Midbrain (tissue), 1 donor: ENCODE data around the gene SUCLG2.

Experiments
- DNase-seq: peaks from one replicate; lab custom pipeline; 2025; lab: John Stamatoyannopoulos, UW

SUCLG2 gene

DNA sequence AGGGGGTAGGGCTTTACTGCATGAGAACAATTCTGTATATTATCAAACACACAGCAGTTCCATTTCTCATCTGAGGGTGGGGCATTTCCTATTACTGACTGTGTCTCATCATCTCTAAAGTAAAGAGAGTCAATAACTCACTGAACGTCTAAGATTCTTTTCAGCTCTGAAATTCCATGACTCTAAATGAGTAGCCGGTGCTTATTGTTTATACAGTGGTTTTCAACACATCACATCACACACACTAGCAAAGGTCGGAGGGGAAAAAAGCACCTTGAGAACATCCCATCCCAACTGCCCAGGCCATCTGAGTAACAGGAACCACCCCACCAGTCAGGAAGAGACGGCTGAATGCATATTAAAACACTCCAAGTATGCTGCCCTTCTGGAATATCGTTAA is 196.0 kb downstream of the SUCLG2 start:
- no peak for DNase-seq

DNA sequence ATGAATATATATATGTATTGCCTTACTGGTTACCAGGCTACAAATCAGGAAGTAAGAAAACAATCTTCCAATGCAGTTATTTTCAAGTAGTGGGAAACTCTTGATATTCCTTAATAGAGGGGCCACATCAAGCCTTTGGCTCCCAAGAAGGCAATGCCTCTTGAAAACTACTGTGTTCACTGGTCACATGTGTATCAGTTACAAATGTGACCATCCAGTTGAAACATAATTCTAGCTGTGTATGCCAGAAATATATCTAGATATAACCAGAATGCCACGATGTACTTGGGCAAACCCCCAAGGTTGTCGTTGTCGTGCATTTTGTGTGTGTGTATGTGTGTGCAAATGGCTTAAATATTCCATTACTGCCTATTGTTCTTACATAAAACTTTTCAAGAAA is 200.8 kb downstream of the SUCLG2 start:
- no peak for DNase-seq

DNA sequence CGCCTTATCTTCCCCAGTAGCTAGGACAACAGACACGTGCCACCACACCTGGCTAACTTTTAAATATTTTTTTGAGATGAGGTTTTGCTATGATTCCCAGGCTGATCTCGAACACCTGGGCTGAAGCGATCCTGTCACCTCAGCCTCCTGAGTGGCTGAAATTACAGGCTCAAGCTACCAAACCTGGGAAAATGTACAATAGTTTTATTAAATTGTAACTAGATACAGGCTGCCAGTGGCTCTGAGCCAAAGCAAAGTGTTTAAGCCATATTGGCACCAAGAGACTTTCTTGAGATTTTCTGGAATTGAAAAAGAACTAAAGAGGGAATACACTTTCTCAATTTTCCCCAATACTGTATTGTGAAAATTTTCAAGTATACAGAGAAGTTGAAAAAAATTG is 204.3 kb downstream of the SUCLG2 start:
- no peak for DNase-seq

DNA sequence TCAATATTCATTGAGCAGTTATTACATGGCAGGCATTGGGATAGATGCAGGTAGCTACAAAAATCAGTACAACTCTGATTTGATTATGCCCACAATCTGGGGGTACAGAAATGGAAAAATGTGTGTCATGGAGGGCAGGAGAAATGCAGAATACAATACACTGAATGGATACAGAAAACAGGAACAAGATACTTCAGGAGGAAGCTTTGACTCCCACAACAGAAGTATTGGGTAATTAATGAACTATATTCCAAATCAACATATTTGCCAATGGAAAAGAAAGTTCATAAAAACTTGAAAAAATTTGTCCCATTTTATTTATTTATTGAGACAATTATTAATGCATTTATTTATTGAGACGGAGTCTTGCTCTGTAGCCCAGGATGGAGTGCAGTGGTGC is 207.0 kb downstream of the SUCLG2 start:
- no peak for DNase-seq

DNA sequence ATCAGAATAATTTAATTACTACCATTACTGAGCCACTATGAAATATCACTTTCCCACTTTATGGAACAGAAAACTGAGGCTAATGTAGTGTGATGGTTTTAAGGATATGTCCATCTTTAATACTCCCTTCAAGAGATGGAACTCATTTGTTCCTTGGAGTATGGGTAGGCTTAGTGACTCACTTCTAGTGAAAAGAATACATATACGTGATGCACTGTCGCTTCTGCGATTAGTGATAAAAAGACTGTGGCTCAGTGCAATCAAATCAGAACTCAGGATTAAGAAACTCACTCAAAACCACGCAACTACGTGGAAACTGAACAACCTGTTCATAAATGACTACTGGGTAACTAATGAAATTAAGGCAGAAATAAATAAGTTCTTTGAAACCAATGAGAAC is 216.6 kb downstream of the SUCLG2 start:
- DNase-seq: no peak

DNA sequence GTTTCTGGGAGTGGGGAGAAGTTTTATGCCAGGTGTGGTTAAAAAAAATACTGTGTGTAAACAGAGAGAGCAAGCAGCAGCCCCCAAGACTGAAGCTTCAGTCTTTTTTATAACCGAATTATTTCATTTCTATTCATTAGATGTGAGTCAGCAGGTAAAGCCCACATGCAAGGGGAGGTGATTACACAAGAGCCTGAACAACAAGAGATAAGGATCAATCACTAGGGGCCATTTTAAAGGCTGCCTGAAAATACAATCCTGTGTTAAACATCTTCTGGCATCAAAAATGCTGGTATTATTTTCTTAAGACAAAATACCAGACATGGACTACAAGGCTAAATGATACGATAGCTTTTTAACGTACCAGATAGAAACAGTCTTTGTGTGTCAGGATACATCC is 217.3 kb downstream of the SUCLG2 start:
- no peak for DNase-seq

DNA sequence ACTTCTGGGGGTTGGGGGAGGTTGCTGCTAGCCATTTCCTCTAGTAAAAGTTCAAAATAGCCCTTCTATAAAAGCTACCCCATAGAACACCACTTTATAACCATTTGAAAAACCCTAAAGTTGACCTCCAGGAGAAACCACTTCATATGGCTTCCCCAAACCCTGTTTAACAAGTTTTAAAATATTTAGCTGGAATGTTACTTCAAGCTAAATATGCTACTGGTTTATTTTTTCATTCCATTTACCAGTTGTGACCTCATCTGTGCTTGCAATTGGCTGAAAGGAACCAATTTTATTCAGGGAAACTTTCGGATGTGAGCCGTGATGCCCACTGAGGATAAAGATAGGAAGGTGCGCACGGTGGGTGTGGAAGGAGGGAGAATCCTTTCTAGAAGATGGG is 221.3 kb downstream of the SUCLG2 start:
- DNase-seq: no peak

DNA sequence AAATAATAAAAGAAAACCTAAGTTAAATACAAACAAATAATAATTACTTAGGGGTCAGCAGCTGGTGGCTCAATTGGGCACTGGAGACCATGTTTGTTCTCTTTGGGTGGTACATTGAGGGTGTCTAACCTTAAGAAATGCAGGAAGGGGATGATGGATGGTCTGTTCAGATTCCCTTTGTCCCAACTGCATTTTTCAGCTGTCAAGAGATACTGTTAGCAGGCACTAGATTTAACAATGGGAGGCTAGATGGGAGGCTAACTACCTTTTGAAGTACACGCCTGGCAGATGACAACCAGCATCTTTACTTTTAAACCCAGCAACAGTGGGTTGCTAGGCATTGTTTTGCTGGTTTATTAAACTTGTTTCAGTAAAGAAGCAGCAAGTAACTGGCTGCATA is 222.5 kb downstream of the SUCLG2 start:
- no peak for DNase-seq

DNA sequence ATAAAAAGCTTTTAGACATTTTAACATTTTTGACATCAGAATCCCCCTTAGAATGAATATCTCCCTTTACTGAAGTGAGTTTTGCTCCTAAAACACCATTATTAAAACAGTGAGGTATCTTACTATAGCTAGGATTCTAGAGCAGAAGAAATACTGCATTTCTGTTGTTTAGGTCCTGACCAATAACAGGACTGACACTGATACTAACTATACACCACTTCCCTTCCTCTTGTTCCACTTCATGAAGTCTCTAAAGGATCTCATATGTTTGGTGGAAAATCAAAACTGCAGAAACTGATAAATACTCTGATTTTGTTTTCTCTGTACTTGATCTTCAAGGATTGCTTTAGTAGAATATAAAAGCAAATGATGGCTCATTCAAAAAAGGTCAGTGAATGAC is 230.7 kb downstream of the SUCLG2 start:
- DNase-seq: no peak

DNA sequence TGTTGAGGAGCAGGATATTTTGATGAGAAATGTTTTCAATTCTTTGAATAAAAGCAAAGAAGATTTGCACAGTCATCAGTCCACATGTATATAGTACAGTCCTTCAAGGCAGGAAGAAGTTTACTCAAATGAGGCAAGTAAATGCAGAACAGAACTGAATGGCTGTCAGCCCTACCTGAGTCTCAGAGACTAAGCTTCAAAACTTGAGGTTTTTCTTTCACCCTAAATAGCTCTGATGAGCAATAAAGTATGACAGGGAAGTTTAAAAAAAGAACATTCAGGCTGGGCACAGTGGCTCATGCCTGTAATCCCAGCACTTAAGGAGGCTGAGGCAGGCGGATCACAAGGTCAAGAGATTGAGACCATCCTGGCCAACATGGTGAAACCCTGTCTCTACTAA is 232.5 kb downstream of the SUCLG2 start:
- DNase-seq: no peak

DNA sequence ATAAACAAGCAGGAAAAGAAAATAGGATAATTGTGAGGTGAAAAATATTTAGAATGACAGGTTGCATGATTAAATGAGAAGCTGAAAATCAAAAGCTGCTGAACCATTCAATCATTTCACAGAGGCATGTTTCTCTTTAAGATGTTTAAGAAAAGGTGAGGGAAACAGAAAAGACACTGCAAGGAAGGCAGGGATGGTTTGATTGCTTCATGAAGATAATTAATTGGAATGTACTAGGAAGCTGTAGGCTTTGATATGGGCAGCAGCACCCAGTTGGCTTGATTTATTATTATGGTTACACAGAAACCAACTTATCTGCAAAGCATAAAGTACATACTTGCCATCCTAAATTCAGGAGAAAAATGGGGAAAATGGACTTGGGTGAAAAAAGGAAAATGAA is 234.6 kb downstream of the SUCLG2 start:
- no peak for DNase-seq

DNA sequence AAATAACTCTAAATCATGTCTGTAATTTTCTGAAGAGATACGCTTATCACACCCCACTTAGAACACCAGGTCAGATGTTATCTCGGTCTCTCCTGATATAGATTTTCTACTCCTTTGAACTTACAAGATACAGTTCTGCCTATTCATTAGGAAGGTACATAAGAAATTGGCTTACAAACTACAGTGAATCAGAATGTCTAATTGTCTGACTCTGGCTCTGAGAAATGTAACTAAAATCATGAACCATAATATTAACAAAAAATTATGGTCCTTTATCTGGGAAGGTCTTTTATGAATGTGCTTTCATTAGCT is 235.2 kb downstream of the SUCLG2 start:
- DNase-seq: no peak

DNA sequence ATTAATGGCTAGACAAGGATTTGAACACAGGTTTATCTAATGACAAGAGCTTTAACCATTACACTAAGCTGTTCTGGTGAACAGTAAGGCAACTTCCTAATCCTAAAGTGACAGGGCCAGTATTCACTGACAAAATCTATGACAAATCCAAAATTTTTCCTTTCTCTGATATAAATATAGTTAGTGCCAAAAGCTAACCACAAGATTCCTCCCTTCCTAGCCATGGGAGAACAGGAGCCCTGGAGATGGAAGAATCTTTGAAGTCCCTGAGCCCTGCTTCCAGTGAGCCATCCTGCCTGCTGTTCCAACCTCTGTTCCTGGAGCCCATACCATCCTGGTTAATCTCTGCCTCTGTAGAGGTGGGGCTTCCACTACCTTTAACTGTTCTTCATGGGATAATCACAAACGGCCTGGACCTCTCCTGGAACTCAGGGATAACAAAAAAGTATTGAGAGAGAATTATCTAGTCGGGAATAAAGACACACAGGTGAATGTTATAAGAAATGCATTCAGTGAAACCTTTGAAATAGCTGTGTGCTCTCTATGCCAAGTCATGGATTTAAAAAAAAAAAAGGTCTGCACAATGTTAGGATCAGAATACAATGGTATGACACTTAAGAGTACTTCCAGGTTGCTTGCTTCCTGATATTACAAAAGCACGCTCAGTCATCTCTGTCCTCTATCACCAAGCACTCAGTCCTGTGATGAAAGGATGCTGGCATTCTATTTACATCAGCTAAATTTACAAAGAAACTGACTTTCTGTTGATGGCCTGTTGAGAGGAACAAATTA is 235.8 kb downstream of the SUCLG2 start:
- DNase-seq: no peak

DNA sequence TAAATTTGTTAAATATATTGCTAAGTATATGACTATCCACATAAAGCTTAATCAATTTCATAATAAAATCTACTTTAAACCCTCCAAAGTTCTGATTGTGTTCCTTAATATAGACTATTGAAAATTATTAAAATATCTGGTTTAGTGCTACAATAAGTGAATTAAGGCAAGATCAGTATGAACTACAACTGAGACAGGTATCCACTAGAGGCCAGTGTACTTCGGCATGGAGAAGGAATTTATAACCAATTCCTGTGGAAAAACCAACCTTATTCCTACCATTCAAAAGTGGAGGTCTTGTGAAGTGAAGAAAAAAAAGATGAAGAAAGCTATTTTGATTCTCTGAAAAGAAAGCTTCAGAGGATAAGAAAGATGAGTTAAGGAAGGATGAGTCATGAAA is 237.7 kb downstream of the SUCLG2 start:
- no peak for DNase-seq

DNA sequence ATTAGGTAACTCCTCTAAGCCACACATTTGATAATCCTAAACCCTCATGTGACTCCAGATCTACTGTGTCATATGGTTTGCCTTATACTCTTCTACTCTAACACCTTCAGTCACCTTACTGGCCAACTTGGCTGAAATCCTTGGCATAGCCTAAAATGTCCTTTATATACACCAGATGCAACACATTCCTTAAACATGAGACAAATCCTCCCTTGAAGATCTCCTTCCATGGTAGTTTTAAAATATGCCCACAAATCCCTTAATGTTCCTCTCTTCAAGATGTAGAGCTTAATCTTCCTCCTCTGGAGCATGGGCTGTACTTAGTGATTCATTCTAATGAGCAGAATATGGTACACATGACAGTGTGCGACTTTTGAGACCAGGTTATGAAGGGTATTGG is 238.9 kb downstream of the SUCLG2 start:
- DNase-seq: no peak

DNA sequence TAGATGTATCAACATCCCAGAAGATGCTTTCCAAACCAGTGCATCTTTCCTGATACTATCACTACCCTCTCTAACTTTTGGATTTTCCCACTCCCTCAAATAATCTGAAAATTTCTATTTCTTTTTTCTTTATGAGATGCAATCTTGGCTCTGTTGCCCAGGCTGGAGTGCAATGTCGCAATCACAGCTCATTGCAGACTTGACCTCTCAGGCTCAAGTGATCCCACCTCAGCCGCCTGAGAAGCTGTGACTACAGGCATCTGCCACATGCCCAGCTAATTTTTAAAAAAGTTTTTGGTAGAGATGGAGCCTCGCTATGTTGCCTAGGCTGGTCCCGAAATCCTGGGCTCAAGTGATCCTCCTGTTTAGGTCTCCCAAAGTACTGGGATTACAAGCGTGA is 239.7 kb downstream of the SUCLG2 start:
- no peak for DNase-seq

DNA sequence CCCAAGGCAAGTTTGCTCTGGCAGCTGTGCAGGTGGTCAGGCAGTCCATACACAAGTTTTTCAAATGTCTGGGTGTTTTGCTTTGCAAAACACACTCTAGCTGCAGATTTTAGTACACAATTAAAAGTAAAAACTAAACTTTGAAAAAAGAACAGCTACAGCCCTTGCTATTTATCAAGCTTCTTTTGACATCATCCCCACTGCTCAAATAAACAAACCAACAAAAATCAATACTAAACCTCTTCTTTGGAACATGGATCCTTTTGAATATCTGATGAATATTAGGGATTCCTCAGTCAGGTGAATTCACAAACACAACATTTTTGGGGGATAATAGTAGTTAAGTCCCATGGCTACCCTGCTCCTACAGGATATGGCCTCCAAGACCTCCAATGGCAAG is 249.2 kb downstream of the SUCLG2 start:
- no peak for DNase-seq

DNA sequence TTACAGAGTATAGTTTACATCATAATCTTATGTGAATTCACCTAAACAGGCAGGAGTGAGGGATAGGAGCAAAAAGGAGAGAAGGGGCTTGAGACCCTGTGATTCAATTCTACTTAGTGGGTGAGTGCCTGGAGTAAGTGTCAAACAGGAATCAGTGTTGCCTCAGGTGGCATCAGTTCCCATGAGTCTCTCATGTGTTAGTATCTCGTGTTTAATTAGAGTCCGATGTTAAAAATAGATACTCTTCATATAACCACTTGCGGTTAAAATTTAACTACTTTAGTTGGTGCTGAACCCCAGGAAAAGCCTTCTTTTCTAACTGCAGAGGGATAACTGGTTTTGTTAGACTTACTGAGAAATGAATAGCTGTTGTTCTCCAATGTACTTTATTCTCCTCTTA is 251.5 kb downstream of the SUCLG2 start:
- DNase-seq: no peak

DNA sequence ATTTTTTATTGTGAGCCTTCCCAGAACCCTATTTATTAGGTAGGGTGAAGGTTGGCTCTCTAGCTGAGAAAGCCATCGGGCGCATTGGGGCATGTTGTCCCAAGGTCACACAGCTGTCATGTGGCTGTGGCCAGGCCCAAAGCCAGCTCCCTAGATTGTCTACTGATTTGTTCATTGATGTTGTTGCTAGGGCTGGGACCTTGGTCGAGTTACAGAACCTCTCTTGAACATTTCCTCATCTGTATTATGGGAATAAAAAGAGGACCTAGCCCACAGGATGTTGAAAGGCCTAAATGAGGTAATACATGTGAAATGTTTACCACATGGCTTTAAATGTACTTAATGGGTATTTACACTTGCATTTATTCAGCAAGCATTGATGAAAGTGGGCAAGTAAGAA is 252.5 kb downstream of the SUCLG2 start:
- DNase-seq: no peak

DNA sequence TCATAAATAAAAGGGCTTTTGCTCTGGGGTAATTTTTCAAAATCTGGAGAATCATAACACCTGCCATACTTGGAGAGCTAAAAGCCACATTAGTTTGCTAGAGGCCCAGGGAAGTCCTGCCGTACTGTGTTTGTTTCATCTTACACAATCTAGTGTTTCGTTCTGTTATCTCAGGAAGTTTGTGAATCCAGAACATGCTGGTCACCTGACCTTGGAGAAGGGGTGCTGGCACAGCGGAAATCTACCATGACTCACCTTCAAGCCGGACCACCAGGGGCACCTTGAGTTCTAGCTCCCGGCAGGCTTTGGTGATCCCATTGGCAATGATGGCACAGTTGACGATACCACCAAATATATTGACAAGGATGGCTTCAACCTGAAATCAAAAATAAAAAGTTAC is 253.9 kb downstream of the SUCLG2 start:
- DNase-seq: no peak

DNA sequence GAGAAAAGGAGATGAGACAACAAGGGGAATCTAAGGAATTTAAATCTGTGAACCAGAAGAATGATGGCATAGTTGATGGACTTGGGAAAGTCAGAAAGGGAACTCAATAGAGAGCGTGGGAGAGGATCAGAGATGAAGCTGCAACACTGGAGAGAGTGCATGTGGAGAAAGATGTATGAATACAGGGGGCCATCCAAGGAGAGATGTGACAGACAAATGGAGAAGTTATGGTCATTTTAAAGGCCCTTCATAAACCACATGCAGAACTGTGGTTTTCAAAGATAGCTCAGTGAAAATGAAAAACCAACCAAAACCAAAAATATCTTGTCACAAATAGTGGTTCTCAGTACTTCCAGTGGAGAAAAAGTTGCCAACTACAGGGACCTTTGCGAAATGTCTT is 265.2 kb downstream of the SUCLG2 start:
- DNase-seq: no peak

DNA sequence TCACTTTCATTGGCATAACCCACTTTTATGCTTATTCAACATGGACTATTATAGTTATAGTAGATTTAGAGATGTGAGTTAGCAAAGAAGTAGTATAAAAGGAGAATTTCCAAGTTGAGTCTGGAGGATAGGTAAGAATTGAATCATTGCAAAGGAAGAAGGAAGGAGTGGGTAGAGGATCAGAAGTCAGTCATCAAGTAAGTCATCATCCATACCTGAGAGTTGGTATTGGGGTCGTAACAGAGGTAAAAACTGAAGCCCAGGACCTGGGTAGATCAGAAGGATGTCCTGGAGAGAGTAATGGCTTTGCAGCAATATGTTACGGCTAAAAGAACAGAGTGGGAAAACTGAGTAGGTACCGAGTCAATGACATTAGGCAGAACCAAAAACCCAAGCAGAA is 265.7 kb downstream of the SUCLG2 start:
- no peak for DNase-seq

DNA sequence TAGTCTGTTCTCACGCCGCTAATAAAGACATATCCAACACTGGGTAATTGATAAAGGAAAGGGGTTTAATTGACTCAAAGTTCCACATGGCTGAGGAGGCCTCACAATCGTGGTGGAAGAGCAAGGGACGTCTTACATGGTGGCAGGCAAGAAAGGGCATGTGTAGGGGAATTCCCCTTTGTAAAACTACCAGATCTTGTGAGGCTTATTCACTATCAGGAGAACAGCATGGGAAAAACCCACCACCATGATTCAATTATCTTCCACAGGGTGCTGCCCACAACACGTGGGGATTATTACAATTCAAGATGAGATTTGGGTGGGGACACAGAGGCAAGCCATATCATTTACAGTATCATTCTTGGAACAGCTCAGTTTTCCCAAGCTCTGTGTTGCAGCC is 268.0 kb downstream of the SUCLG2 start:
- DNase-seq: no peak

DNA sequence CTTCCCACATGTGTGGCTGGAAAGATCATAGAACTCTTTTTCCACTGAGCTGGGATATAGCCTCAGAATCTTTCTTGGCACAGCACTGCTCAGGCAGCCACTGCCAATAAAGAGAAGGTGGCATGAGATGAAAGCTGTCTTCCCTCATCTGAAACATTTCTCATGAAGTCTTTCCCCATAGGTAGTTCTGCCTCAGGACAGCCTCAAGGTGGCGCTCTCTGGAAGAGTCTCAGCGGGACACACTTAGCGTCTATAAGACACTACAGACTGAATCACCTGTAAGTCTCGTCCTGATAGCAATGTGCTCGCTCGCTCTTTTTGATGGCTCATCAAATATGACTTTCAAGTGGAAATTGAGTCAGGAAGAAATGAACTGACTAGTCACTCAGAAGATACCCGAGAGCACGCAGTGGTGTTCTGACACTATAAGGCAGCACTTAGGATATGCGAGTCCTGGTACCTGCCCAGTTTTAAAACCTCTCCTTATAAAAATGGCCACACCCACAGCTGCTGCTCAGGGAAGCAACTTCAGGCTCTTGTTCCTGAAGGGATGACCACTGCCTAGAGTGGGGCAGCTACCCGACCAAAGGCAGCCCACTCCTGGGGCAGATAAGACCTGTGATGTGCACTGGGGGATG is 269.5 kb downstream of the SUCLG2 start:
- no peak for DNase-seq
